HG02852 (cell line): ENCODE results near the gene NCAPH2.

Source experiments
- ATAC-seq: cut with Tn5 transposase; IDR thresholded peaks from one replicate; pipeline ENCODE4 v1.9.1; 2021; ENCODE audit warnings: mild to moderate bottlenecking, moderate library complexity; ENCODE audit not compliant: unreplicated experiment

The NCAPH2 gene

GRCh38 chr22:50568626-50569025 lies 60.6 kb downstream of the NCAPH2 start:
- no peak for ATAC-seq

GRCh38 chr22:50569041-50569459 lies 61.0 kb downstream of the NCAPH2 start:
- ATAC-seq, result no peak

GRCh38 chr22:50569896-50570535 lies 62.0 kb downstream of the NCAPH2 start:
- ATAC-seq, result no peak

- ATAC-seq, result no peak
Observed at GRCh38 chr22:50570861-50571260, 62.8 kb downstream of the NCAPH2 start.

DNA sequence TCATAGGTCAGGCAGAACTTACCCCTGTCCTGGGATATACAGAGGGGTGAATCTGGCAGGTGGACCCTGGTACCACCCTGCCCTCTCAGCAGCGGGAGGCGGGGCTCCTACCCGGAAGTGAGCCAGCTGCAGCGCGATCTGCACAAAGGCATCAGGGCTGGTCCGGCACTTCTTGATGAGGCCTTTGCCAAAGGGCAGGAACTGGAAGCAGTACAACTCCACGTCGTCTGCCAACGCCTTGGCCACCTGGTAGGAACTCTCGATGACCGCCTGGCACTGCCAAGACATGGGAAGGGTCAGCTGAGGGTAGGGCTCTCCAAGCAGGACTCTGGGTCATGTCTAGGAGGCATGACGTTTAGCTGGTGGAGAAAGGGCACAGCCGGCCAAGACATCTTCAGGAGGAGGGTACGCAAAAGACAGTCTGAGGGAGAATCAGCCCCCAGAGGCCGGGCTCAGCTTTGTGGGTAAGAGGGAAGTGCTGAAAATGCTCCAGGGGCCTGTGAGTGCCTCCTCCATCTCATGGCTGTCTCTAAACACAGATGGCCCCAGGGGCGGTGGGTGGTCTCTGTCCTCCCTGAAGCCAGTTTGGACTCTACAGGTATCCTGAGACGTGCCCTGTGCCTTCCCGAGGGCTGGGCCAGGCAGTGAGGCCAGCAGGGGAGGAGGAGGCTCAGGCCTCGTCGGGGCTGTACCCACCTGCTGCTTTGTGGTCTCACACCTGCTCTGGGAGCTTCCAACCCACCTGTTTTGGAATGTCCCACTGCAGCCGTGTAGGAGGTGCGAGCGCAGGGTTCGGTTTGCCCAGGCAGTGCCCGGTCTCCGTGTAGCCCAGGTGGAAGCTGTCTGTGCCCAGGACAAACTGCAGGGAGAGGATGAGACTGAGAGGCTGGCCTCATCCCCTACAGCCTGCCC lies 63.5 kb downstream of the NCAPH2 start:
- no peak for ATAC-seq

- ATAC-seq, result no peak
Observed at GRCh38 chr22:50572965-50573364, 64.9 kb downstream of the NCAPH2 start.

- ATAC-seq, result no peak
Observed at GRCh38 chr22:50573491-50574382, 65.7 kb downstream of the NCAPH2 start.

- no peak for ATAC-seq
Observed at GRCh38 chr22:50574383-50574755, 66.3 kb downstream of the NCAPH2 start.
